Bronchial epithelial cell (primary cell): ENCODE data around the gene HEATR9. TPM values are rescaled to one million over a fixed set of nuclear protein-coding genes. Genes with fewer than 3 reads are reported as not detected.
A peak's percentile ranks its signal among the peaks of the same experiment; 100 is the strongest.

Experiments used
- DNase-seq: peaks from one replicate; pipeline ENCODE4 v3.0.0-alpha.2; 2010; ENCODE audit warnings: low read depth
- FAIRE-seq: peaks from 2 replicates; lab custom pipeline; 2011; peaks lifted over from hg19 to GRCh38; lab: Jason Lieb, UNC
- H3K27me3 ChIP-seq: 2 replicates; pipeline ENCODE4 v1.5.1; 2011; ENCODE audit warnings: low read length; ENCODE audit not compliant: control insufficient read depth, insufficient read depth
- H3K36me3 ChIP-seq: 2 replicates; pipeline ENCODE4 v1.5.1; 2011; ENCODE audit warnings: low read length; ENCODE audit not compliant: control insufficient read depth, insufficient read depth
- H3K4me3 ChIP-seq: 2 replicates; pipeline ENCODE4 v1.5.1; 2011; ENCODE audit warnings: mild to moderate bottlenecking, low read depth, low read length, control low read depth
- CTCF ChIP-seq: IDR thresholded peaks from 2 replicates; pipeline ENCODE4 v1.5.1; 2011; ENCODE audit warnings: mild to moderate bottlenecking, moderate library complexity, low read length, control low read depth, inconsistent platforms; ENCODE audit not compliant: insufficient read depth, severe bottlenecking
- total RNA-seq: library from RNA; depleted of rRNA; stranded (reverse); fragments of >200 nt; gene quantifications from 2 replicates; pipeline ENCODE4 v1.2.1, GENCODE V29; 2014

The HEATR9 gene
- total RNA-seq, 1 donor from 2014 or later, result not detected

GRCh38 chr17:35906191-35906925 is 37.7 kb upstream of the HEATR9 start:
- H3K4me3 ChIP-seq, result no peak overlapping the region
- no peaks in the 10 kb centered on the region for H3K27me3 ChIP-seq
- DNase-seq (no peak), FAIRE-seq (no peak)
- no peaks in the 10 kb centered on the region for H3K36me3 ChIP-seq
- TF ChIP-seq CTCF, result no peak

DNA sequence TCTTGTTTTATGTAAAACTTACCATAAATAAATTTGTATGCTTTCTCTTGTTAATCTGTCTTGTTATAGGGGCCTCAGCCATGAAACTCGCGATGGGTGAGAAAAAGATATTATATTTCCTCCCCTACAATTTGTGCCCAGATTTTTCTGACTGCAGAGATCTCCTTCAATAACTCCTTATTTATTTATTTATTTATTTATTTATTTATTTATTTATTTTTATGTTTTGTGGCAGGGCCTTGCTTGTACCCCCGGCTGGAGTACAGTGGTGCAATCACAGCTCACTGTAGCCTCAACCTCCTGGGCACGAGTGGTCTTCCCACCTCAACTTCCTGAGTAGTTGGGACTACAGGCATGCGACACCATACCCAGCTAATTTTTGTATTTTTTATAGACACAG is 34.8 kb upstream of the HEATR9 start:
- DNase-seq (no peak), FAIRE-seq (no peak)
- H3K27me3 ChIP-seq, result no peaks in the 10 kb centered on the region
- no peak for TF ChIP-seq CTCF
- no peaks in the 10 kb centered on the region for H3K36me3 ChIP-seq
- H3K4me3 ChIP-seq, result no peak overlapping the region

GRCh38 chr17:35901631-35902175 is 33.0 kb upstream of the HEATR9 start:
- no peak for TF ChIP-seq CTCF
- H3K36me3 ChIP-seq, result no peaks in the 10 kb centered on the region
- H3K27me3 ChIP-seq, result no peaks in the 10 kb centered on the region
- H3K4me3 ChIP-seq, result no peak overlapping the region
- no peak for DNase-seq
- no peak for FAIRE-seq

- DNase-seq, result peak; percentile 32
- Histone ChIP-seq H3K27me3 (no peaks in the 10 kb centered on the region), H3K4me3 (no peak overlapping the region), H3K36me3 (no peaks in the 10 kb centered on the region)
- FAIRE-seq, result no peak
- TF ChIP-seq CTCF, result no peak
Observed at GRCh38 chr17:35900708-35901480, 32.2 kb upstream of the HEATR9 start.

DNA sequence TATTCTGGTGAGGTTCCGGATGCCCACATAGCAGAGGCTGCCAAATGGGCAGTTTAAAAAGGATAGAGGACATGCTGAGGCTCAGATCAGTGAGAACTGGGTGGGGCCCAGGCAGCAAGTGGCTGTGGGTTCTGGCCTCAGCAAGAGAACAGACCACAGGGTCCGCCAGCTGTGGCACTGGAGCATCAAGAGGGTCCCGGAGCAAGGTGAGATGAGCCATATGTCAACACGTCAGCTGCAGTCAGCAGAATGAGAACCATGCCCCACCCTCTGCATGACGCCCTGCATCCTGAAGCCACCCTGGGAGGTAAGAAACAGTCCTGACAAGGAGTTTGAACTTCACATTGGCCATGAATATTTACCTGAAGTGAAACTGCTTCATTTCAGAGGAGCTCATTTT is 31.6 kb upstream of the HEATR9 start:
- DNase-seq (peak; percentile 4), FAIRE-seq (no peak)
- no peaks in the 10 kb centered on the region for H3K27me3 ChIP-seq
- H3K36me3 ChIP-seq, result no peaks in the 10 kb centered on the region
- TF ChIP-seq CTCF, result no peak
- H3K4me3 ChIP-seq, result no peak overlapping the region
